HepG2 (cell line): ENCODE measurements around the gene TMEM131L. TPM values are rescaled to one million over a fixed set of nuclear protein-coding genes. Genes with fewer than 3 reads are reported as not detected.

Experiments used
- CBX5 ChIP-seq: sonication (generic); formaldehyde crosslinking; IDR thresholded peaks from 2 replicates; pipeline ENCODE4 v1.4.0; 2020; ENCODE audit warnings: missing genetic modification reagents, borderline replicate concordance
- MIER2 ChIP-seq: IDR thresholded peaks from 2 replicates; pipeline ENCODE4 v1.6.1; 2016; ENCODE audit warnings: missing biosample characterization, missing genetic modification reagents
- PCBP1 ChIP-seq: fragments of 200-400 bp; formaldehyde crosslinking; IDR thresholded peaks from 2 replicates; pipeline ENCODE4 v1.6.1; 2017; ENCODE audit warnings: mild to moderate bottlenecking, low read depth, low read length, borderline replicate concordance
- PRDM15 ChIP-seq: sonication (generic); formaldehyde crosslinking; IDR thresholded peaks from 2 replicates; pipeline ENCODE4 v1.4.0; 2020; ENCODE audit warnings: missing genetic modification reagents
- ZNF34 ChIP-seq: sonication (generic); formaldehyde crosslinking; IDR thresholded peaks from 2 replicates; pipeline ENCODE4 v1.4.0; 2020; ENCODE audit warnings: mild to moderate bottlenecking, missing genetic modification reagents, borderline replicate concordance
- ZNF503 ChIP-seq: sonication (generic); formaldehyde crosslinking; IDR thresholded peaks from 2 replicates; pipeline ENCODE4 v1.4.0; 2020; ENCODE audit warnings: missing genetic modification reagents
- ZNF629 ChIP-seq: sonication (generic); formaldehyde crosslinking; conservative IDR thresholded peaks from 2 replicates; pipeline ENCODE4 v1.5.0; 2020; ENCODE audit warnings: missing genetic modification reagents
- polyA plus RNA-seq, 8 experiments: library from polyadenylated mRNA; depleted of rRNA in 3 of 8; stranded (reverse) in 7 of 8; unstranded in 1 of 8; fragments of >200 nt; fragmentation: Illumina TruSeq in 4 of 8; extraction: Trizol in 4 of 8; gene quantifications; 2 replicates each; pipeline versions ENCODE4 v1.2.1 to v1.2.3, GENCODE V29; 2011 to 2016; ENCODE audit warnings: low read depth in 4 of 8, missing spikeins in 1 of 8, mixed read lengths in 1 of 8; ENCODE audit not compliant: insufficient read depth in 1 of 8
- total RNA-seq, 5 experiments: library from RNA; depleted of rRNA; stranded (reverse); fragments of >200 nt; fragmentation: Illumina TruSeq; extraction: Trizol; gene quantifications; 2 replicates each; pipeline ENCODE4 v1.2.3, GENCODE V29; 2016; ENCODE audit warnings: low read depth in 1 of 5
- TF ChIP-seq, protein P1 (sequence below): sonication (generic); formaldehyde crosslinking; IDR thresholded peaks from 2 replicates; pipeline ENCODE4 v1.5.0; 2020; ENCODE audit warnings: mild to moderate bottlenecking, missing genetic modification reagents

The TMEM131L gene
- total and polyA plus RNA-seq, 2 of the 13 experiments (the other 11 are each of a cell fraction or from before 2014, with no cell fraction given), result 2.2 to 4.5 TPM

GRCh38 chr4:153524682-153525081 is 58.5 kb downstream of the TMEM131L start (continued):
- TF ChIP-seq PRDM15 (CRISPR knock-in tag) (no peak), PCBP1 (no peak), ZNF34 (CRISPR knock-in tag) (no peak), ZNF503 (CRISPR knock-in tag) (no peak), MIER2 (CRISPR knock-in tag) (no peak), CBX5 (no peak), ZNF629 (CRISPR knock-in tag) (no peak)
- TF ChIP-seq, protein P1, sequence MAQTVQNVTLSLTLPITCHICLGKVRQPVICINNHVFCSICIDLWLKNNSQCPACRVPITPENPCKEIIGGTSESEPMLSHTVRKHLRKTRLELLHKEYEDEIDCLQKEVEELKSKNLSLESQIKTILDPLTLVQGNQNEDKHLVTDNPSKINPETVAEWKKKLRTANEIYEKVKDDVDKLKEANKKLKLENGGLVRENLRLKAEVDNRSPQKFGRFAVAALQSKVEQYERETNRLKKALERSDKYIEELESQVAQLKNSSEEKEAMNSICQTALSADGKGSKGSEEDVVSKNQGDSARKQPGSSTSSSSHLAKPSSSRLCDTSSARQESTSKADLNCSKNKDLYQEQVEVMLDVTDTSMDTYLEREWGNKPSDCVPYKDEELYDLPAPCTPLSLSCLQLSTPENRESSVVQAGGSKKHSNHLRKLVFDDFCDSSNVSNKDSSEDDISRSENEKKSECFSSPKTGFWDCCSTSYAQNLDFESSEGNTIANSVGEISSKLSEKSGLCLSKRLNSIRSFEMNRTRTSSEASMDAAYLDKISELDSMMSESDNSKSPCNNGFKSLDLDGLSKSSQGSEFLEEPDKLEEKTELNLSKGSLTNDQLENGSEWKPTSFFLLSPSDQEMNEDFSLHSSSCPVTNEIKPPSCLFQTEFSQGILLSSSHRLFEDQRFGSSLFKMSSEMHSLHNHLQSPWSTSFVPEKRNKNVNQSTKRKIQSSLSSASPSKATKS (CRISPR knock-in tag), result no peak
